Stimulated activated naive CD8-positive, alpha-beta T cell treated with anti-CD3 and anti-CD28 coated beads, Interleukin-15, amount 100 ng/mL, for 72 hours (primary cell): Measurements from ENCODE around the gene SART1.

Source experiments
- ATAC-seq: fragments of 150-1000 bp; cut with Tn5 transposase; 2 replicates; pipeline ENCODE4 v1.10.0; 2021; ENCODE audit warnings: mild to moderate bottlenecking, moderate library complexity
- DNase-seq, 2 donors: peaks; one replicate each; pipeline ENCODE4 v3.0.0; 2021 to 2022
- H3K27ac Mint-ChIP-seq, 2 donors: one replicate each; pipeline ENCODE4 v1.8.0; 2022; ENCODE audit warnings: mild to moderate bottlenecking in 2 of 2, mixed read lengths in 2 of 2, moderate library complexity in 2 of 2
- H3K27me3 Mint-ChIP-seq: one replicate; pipeline ENCODE4 v1.8.0; 2022; ENCODE audit warnings: mixed read lengths
- H3K4me1 Mint-ChIP-seq: one replicate; pipeline ENCODE4 v1.8.0; 2022; ENCODE audit warnings: mild to moderate bottlenecking, mixed read lengths
- H3K4me3 Mint-ChIP-seq, 2 donors: one replicate each; pipeline ENCODE4 v1.8.0; 2022; ENCODE audit warnings: mild to moderate bottlenecking in 2 of 2, mixed read lengths in 2 of 2, moderate library complexity in 1 of 2
- H3K9me3 Mint-ChIP-seq, 2 donors: one replicate each; pipeline ENCODE4 v1.8.0; 2022; ENCODE audit warnings: mixed read lengths in 2 of 2

The SART1 gene

DNA sequence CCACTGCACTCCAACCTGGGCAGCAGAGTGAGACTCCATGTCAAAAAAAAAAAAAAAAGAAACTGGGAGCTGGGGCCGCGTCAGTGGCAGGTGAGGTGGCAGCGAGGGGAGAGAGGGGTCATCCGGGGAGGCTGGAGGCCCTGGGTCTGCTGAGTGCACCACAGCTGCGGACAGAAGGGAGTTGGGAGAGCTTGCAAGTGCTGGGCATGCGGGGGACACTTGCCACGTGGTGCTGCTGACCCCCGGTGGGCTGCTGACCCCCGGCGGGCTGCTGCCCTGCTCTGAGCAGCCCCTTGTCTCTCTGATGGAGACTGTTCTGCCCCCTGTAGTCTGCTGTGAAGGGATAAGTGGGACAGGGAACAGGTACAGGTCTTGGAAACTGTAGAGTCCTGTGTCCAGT, 39.7 kb upstream of the SART1 start:
- Mint-ChIP-seq H3K9me3 (no peaks in the 10 kb centered on the region), H3K4me3 (no peak overlapping the region), H3K27ac (no peak overlapping the region), H3K27me3 (no peaks in the 10 kb centered on the region), H3K4me1 (peaks cover 34% of the 10 kb centered on the region)
- DNase-seq: no peak
- no peak for ATAC-seq

GRCh38 chr11:65922565-65922964, 39.0 kb upstream of the SART1 start:
- no peaks in the 10 kb centered on the region for H3K27me3 Mint-ChIP-seq
- no peak overlapping the region for H3K27ac Mint-ChIP-seq
- no peaks in the 10 kb centered on the region for H3K9me3 Mint-ChIP-seq

GRCh38 chr11:65925397-65925796, 36.1 kb upstream of the SART1 start:
- H3K9me3 Mint-ChIP-seq: no peaks in the 10 kb centered on the region
- DNase-seq (no peak), ATAC-seq (no peak)
- peaks cover 53% of the 10 kb centered on the region for H3K4me1 Mint-ChIP-seq
- H3K27me3 Mint-ChIP-seq: no peaks in the 10 kb centered on the region
- no peak overlapping the region for H3K27ac Mint-ChIP-seq
- H3K4me3 Mint-ChIP-seq: no peak overlapping the region

More at GRCh38 chr11:65922565-65922964, 39.0 kb upstream of the SART1 start:
- DNase-seq (no peak), ATAC-seq (no peak)
- Mint-ChIP-seq H3K4me1 (peaks cover 34% of the 10 kb centered on the region), H3K4me3 (no peak overlapping the region)

DNA sequence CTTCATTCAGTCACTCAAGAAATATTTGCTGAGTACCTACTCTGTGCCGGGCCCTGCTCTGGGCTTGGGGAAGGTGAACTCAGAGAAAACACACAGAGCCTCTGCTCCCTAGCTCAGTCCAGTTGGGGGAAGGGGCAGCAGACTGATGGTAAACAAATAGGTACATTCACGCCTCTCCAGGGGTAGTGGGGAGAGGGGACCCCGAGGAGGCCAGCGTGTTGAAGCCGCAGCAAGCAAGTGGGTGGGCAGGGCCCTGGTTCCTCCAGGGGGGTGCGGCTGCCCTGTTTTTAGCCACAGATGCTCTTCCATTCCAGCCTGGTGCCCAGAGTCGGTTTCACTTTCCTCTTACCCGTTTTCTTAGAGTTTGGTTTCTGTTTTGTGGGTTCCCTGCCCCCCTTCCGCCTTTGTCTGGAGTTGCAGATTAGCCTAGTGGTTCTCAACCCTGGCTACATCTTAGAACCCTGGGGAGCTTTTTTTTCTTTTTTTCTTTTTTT, 33.6 kb upstream of the SART1 start:
- DNase-seq (peak; percentile 62 to 76), ATAC-seq (peak; percentile 90)
- Mint-ChIP-seq H3K27me3 (no peaks in the 10 kb centered on the region), H3K9me3 (no peaks in the 10 kb centered on the region), H3K4me3 (peak overlapping the region; percentile 80 to 85), H3K4me1 (peaks cover 57% of the 10 kb centered on the region), H3K27ac (peak overlapping the region; percentile 91 to 97)

DNA sequence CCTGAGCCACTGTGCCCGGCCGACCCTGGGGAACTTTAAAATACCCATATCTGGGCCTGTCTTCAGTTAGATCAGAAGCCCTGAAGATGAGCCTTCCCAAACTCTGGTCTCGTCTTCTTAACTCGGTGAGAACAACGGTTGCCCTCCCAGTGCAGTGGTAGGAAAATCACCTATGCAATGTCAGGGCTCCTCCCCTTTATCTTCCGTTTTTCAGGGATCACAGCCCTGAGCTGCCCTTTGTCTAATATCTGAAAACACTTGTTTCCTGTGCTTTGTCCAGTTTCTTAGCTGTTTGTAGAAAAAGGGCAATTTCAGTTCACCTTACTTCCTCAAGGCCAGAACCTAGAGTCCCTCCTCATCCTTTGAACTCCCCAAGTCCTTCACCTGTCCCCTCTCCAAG, 32.9 kb upstream of the SART1 start:
- Mint-ChIP-seq H3K9me3 (no peaks in the 10 kb centered on the region), H3K27ac (peak overlapping the region; percentile 91 to 97), H3K4me3 (peak overlapping the region; percentile 80 to 85), H3K27me3 (no peaks in the 10 kb centered on the region), H3K4me1 (peaks cover 57% of the 10 kb centered on the region)
- DNase-seq (no peak), ATAC-seq (peak; percentile 7)

DNA sequence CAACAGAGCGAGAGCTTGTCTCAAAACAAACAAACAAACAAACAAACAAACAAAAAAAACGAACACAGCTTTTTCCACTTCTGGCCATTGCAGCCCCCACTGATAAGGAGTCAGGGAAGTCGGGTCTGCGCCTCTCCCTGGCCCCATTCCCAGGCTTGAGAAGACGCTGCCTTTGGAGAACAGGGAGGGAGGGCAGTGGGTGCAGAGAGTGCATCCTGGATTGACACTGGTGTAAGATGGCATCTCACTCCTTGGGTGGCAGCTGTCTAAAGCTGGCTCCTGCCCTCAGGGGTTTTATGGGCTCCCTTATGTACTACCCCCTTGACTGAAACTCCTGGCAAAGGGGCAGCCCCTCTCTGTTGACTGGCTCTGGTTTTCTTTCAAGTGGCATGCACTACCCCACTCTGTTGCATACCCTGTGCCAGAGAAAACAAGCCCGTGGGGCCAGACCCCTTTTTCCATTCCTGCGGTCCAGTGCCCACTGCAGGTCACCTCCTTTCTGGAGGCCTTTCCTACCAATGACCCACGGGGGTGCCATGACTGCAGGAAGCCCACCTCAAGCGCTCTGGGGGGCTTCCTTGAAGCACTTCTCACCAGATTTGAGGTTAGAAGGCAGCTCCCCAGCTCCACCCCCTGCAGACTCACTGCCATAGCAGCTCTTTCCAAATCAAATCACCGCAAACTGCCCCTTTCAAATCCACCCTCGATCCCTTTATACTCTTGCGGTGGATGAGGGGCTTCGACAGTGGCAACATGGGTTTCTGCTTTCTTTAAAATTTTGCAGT, 29.6 kb upstream of the SART1 start:
- ATAC-seq (peak; percentile 57), DNase-seq (peak in 1 of 2 donors; percentile 20)
- Mint-ChIP-seq H3K27ac (peak overlapping the region in 1 of 2 donors; percentile 72), H3K4me3 (peak overlapping the region; percentile 56 to 57), H3K27me3 (no peaks in the 10 kb centered on the region), H3K4me1 (peaks cover 54% of the 10 kb centered on the region), H3K9me3 (no peaks in the 10 kb centered on the region)

- DNase-seq (no peak), ATAC-seq (no peak)
- H3K27ac Mint-ChIP-seq: peak overlapping the region in 1 of 2 donors; percentile 72
- H3K4me1 Mint-ChIP-seq: peaks cover 48% of the 10 kb centered on the region
- H3K9me3 Mint-ChIP-seq: no peaks in the 10 kb centered on the region
- no peaks in the 10 kb centered on the region for H3K27me3 Mint-ChIP-seq
- H3K4me3 Mint-ChIP-seq: peak overlapping the region; percentile 56 to 57
Measured at GRCh38 chr11:65932558-65932919, 29.0 kb upstream of the SART1 start.

DNA sequence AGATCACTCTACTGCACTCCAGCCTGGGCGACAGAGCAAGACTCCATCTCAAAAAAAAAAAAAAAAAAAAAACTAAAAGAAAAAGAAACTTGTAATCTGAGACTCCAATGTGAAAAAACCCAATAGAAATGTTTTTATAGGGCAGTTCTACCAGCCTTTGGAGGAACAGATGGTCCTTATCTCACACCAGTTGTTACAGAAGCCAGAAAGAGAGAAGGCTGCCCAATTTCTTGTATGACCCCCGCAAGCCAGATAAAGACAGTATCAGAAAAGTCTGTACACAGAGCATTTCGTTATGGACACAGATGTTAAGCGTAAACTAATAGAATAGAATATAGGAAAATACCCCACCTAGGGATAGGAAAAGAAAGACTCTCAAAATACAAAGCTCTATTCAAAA, 27.5 kb upstream of the SART1 start:
- Mint-ChIP-seq H3K4me3 (no peak overlapping the region), H3K27me3 (no peaks in the 10 kb centered on the region), H3K9me3 (no peaks in the 10 kb centered on the region), H3K27ac (peak overlapping the region; percentile 12 to 58), H3K4me1 (peaks cover 33% of the 10 kb centered on the region)
- DNase-seq (no peak), ATAC-seq (no peak)

DNA sequence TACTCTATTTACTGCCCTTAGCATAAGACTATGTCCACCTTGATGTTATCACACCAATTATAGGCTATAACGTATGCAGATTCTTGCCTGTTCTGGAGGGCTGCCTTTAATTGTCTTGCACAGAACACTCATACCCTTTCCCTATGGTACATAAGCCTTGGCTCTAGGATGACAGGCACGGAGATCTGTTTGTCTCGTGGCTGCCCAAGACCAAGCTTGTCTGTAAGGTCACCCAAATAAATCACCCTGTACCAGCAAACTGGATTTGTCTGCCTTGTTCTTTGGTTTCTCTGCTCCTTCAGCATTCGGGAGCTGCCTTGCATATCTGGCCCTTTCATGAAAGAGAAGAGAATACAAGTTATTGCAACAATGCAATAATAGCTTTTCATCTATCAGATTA, 23.8 kb upstream of the SART1 start:
- no peak overlapping the region for H3K4me3 Mint-ChIP-seq
- H3K9me3 Mint-ChIP-seq: no peaks in the 10 kb centered on the region
- H3K4me1 Mint-ChIP-seq: peaks cover under 1% of the 10 kb centered on the region
- ATAC-seq: no peak
- H3K27ac Mint-ChIP-seq: no peak overlapping the region
- DNase-seq: no peak
- no peaks in the 10 kb centered on the region for H3K27me3 Mint-ChIP-seq

GRCh38 chr11:65941720-65942310, 19.7 kb upstream of the SART1 start:
- Mint-ChIP-seq H3K4me1 (no peaks in the 10 kb centered on the region), H3K27ac (no peak overlapping the region), H3K4me3 (no peak overlapping the region), H3K9me3 (no peaks in the 10 kb centered on the region), H3K27me3 (no peaks in the 10 kb centered on the region)
- DNase-seq (no peak), ATAC-seq (no peak)

DNA sequence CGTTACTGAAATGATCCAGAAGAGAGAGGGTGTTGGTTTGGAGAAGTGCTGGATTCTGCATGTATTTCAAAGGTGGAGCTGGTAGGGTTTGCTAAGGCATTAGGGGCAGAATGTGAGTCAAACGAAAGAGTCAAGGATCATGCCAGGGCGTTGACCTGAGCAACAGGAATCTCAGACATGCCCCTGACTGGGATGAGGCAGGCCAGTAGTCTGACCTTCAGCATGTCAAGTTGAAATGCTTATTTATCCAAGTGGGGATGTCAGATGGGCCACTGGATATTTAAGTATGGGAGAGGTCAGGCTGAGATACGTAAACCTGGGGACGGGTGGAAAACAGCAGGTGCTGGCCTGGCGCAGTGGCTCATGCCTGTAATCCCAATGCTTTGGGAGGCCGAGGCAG, 19.0 kb upstream of the SART1 start:
- no peak for ATAC-seq
- peak overlapping the region in 1 of 2 donors; percentile 7 for H3K27ac Mint-ChIP-seq

GRCh38 chr11:65944191-65944590, 17.3 kb upstream of the SART1 start:
- ATAC-seq: no peak
- no peaks in the 10 kb centered on the region for H3K27me3 Mint-ChIP-seq

More for the DNA sequence above, 19.0 kb upstream of the SART1 start:
- Mint-ChIP-seq H3K9me3 (no peaks in the 10 kb centered on the region), H3K4me1 (no peaks in the 10 kb centered on the region), H3K27me3 (no peaks in the 10 kb centered on the region), H3K4me3 (no peak overlapping the region)
- DNase-seq: no peak

GRCh38 chr11:65944767-65945166, 16.8 kb upstream of the SART1 start:
- H3K4me1 Mint-ChIP-seq: no peaks in the 10 kb centered on the region
- peak overlapping the region in 1 of 2 donors; percentile 6 for H3K27ac Mint-ChIP-seq
- no peaks in the 10 kb centered on the region for H3K27me3 Mint-ChIP-seq
- no peak overlapping the region for H3K4me3 Mint-ChIP-seq
- H3K9me3 Mint-ChIP-seq: no peaks in the 10 kb centered on the region
- DNase-seq: no peak
- no peak for ATAC-seq

More at GRCh38 chr11:65944191-65944590, 17.3 kb upstream of the SART1 start:
- Mint-ChIP-seq H3K9me3 (no peaks in the 10 kb centered on the region), H3K27ac (no peak overlapping the region), H3K4me3 (no peak overlapping the region), H3K4me1 (no peaks in the 10 kb centered on the region)
- DNase-seq: no peak

DNA sequence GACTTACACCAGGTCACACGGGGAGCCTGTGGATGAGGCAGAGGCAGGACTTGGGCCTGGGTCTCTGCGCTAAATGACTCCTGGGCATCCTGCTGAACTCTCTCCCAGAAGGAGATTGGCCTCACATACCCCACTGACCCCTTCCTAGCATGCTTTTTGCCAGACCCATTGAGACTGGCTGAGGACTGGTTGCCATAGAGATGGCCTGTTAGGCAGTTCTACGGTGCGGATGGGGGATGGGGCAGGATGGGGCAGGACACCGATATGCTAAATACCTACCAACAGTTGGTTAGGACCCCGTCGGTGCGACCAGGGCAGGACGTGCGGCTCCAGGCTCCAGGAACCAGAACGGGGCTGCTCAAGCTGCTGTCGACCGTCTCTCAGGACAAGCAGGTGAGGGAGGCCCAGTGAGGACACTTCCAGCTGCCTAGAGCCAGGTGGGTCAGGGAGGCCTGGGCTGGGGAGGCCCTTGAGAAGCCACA, 16.1 kb upstream of the SART1 start, which contains the start of gene TSGA10IP:
TSGA10IP (plus strand) TSS at position 51 of the 482 bp plus-strand sequence; CDS start at position 247, 196 bp downstream.
- Mint-ChIP-seq H3K27ac (peak within 1 kb of the TSS; percentile 6 to 49), H3K27me3 (no peaks in the 10 kb centered on the region), H3K4me3 (no peak within 1 kb of the TSS), H3K9me3 (no peaks in the 10 kb centered on the region), H3K4me1 (no peaks in the 10 kb centered on the region)
- DNase-seq (no peak), ATAC-seq (no peak)

DNA sequence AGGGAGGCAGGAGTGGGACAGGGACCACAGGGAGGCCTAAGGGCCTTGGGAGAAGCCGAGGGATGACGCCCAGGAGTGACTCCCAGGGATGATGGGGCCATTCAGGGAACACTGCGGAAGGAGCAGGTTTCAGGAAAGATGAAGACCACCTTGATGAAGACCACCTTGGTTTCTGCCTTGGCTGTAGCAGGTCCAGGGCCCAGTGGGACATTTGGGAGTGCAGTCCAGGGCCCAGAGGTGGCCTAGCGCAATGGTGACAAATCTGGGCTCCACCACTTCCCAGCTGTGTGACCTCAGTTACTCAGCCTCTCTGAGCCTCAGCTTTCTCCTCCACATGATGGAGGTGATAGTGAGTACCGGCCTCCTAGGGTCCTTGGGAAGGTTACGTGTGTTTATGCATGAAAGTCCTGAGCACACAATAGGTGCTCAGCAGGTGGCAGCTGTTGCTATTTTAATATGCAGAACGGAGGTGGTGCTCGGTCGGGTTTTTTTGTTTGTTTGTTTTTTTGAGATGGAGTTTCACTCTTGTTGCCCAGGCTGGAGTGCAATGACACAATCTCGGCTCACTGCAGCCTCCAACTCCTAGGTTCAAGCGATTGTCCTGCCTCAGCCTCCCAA, 15.5 kb upstream of the SART1 start:
- H3K4me3 Mint-ChIP-seq: no peak overlapping the region
- no peaks in the 10 kb centered on the region for H3K4me1 Mint-ChIP-seq
- DNase-seq (no peak), ATAC-seq (no peak)
- H3K27me3 Mint-ChIP-seq: no peaks in the 10 kb centered on the region
- no peaks in the 10 kb centered on the region for H3K9me3 Mint-ChIP-seq
- H3K27ac Mint-ChIP-seq: no peak overlapping the region

GRCh38 chr11:65946655-65947054, 14.9 kb upstream of the SART1 start:
- Mint-ChIP-seq H3K27me3 (no peaks in the 10 kb centered on the region), H3K27ac (no peak overlapping the region), H3K4me1 (no peaks in the 10 kb centered on the region), H3K4me3 (no peak overlapping the region), H3K9me3 (no peaks in the 10 kb centered on the region)
- no peak for ATAC-seq
- DNase-seq: no peak
